Measurements from ENCODE around the gene TRIM69.

Gene TRIM69

DNA sequence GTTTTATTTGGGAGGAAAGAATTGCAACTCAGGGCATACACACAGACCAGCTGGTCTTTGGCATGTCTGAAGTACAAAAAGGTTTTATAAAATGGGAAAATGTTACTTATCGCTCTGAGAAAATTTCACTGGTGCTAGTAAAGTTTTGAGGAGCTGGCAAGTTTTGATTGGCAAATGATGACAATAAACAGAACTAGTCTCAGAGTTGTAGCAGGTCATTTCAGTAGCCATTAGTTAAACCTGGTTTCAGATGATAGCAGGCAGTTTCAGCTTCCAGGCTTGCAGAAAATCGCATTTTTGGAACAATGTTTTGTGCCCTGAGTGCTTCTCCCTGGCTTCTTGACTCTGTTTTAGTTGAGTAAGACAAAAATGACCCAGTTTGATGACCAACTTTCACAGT lies 14.3 kb upstream of the TRIM69 start:
- Histone ChIP-seq H3K4me3 (ENCODE audit: insufficient read depth, low read length, poor library complexity, severe bottlenecking) (no peak overlapping the region), H3K9ac (ENCODE audit: low read length) (peak overlapping the region; percentile 18; the same call in 1 of the 2 replicates), H4K20me1 (ENCODE audit: low read depth, low read length) (no peaks in the 10 kb centered on the region), H3K79me2 (ENCODE audit: insufficient read depth, low read length) (no peaks in the 10 kb centered on the region), H3K4me2 (ENCODE audit: low read depth, low read length, poor library complexity, severe bottlenecking) (peak overlapping the region; percentile 26), H3K9me3 (ENCODE audit: insufficient read depth, low read length) (no peaks in the 10 kb centered on the region), H3K27me3 (ENCODE audit: low read length) (no peaks in the 10 kb centered on the region), H3F3A (ENCODE audit: insufficient read depth) (peaks cover 80% of the 10 kb centered on the region), H3K36me3 (ENCODE audit: low read length) (peaks cover 16% of the 10 kb centered on the region), H2AFZ (ENCODE audit: low read depth, low read length, severe bottlenecking) (peak overlapping the region; percentile 84), H3K27ac (ENCODE audit: low read depth, low read length) (peak overlapping the region; percentile 74), H3K9me2 (replicated peaks; ENCODE audit: insufficient read depth, low read length) (no peaks in the 10 kb centered on the region)
- TF ChIP-seq, protein P1, sequence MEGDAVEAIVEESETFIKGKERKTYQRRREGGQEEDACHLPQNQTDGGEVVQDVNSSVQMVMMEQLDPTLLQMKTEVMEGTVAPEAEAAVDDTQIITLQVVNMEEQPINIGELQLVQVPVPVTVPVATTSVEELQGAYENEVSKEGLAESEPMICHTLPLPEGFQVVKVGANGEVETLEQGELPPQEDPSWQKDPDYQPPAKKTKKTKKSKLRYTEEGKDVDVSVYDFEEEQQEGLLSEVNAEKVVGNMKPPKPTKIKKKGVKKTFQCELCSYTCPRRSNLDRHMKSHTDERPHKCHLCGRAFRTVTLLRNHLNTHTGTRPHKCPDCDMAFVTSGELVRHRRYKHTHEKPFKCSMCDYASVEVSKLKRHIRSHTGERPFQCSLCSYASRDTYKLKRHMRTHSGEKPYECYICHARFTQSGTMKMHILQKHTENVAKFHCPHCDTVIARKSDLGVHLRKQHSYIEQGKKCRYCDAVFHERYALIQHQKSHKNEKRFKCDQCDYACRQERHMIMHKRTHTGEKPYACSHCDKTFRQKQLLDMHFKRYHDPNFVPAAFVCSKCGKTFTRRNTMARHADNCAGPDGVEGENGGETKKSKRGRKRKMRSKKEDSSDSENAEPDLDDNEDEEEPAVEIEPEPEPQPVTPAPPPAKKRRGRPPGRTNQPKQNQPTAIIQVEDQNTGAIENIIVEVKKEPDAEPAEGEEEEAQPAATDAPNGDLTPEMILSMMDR (IDR thresholded peaks at IDR 0.05; ENCODE audit: insufficient read depth, low read length, poor library complexity, severe bottlenecking) = no peak

DNA sequence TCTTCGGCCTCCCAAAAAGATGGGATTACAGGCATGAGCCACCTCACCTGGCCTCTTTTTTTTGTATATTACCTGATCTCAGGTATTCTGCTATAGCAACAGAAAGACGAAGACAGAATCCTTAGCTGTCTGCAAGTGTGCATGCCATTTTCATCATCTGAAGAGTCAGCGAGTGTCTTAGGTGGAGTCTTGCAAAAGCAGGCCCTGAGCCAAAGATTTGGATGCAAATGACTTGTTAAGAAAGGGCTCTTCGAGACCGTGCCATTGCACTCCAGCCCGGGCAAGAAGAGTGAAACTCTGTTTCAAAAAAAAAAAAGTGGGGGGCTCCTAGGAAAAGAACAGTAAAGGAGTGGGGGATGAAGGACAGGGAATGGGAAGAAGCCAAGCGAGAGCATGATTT lies 10.2 kb upstream of the TRIM69 start:
- no peak for TF ChIP-seq EZH2phosphoT487 (conservative IDR thresholded peaks at IDR 0.05; ENCODE audit: low read length)
- TF ChIP-seq, protein P1 (IDR thresholded peaks at IDR 0.05; ENCODE audit: insufficient read depth, low read length, poor library complexity, severe bottlenecking) = no peak
- H3K27ac ChIP-seq (ENCODE audit: low read depth, low read length) = peak overlapping the region; percentile 96
- no peaks in the 10 kb centered on the region for H3K9me3 ChIP-seq (ENCODE audit: insufficient read depth, low read length)
- no peaks in the 10 kb centered on the region for H4K20me1 ChIP-seq (ENCODE audit: low read depth, low read length)
- H3K9ac ChIP-seq (ENCODE audit: low read length) = peak overlapping the region; percentile 71
- peak overlapping the region; percentile 92 for H3K4me2 ChIP-seq (ENCODE audit: low read depth, low read length, poor library complexity, severe bottlenecking)
- H3K79me2 ChIP-seq (ENCODE audit: insufficient read depth, low read length) = peaks cover 11% of the 10 kb centered on the region; the same call in 1 of the 2 replicates
- no peak overlapping the region for H2AFZ ChIP-seq (ENCODE audit: low read depth, low read length, severe bottlenecking)
- H3K9me2 ChIP-seq (replicated peaks; ENCODE audit: insufficient read depth, low read length) = no peaks in the 10 kb centered on the region
- H3K36me3 ChIP-seq (ENCODE audit: low read length) = no peaks in the 10 kb centered on the region
- H3K27me3 ChIP-seq (ENCODE audit: low read length) = no peaks in the 10 kb centered on the region
- peak overlapping the region; percentile 55 for H3K4me3 ChIP-seq (ENCODE audit: insufficient read depth, low read length, poor library complexity, severe bottlenecking)
- peaks cover 64% of the 10 kb centered on the region for H3F3A ChIP-seq (ENCODE audit: insufficient read depth)

DNA sequence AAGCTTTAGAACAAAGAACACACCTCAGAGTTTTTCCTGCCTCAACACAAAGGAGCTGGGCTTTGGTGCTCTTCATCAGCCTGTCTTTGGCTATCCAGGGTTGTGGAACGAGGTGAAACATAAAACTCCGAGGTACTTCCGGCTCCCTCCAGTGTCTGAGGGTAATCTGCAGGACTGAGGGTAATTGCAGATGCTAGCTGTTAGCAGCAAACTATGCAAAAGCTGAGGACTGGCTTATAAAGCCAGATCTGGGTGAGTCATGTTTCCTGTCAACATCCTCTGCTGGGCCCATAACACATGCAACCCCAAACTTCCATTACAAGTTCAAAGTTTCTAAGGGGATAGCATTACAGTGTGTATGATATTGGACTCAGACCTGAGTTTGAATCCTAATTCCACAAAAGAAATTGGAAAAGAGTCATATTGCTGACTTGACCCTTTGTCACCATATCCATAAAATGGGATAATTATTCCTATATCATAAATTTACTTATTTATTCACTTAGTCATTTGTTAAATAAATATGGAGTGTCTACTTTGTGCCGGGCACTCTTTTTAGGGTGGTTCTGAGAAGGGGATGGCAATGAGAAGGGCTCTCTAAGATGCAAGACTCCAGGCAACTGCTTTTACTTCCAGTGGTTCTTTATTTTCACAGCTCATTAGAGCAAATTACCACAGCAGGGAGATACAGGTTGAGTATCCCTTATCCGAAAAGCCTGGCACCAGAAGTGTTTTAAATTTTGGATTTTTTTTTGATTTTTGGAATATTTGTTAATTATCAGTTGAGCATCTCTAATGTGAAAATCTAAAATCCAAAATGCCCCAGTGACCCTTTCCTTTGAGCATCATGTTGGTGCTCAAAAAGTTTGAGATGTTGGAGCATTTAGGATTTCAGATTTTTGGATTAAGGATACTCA lies 9.5 kb upstream of the TRIM69 start:
- Histone ChIP-seq H3K27ac (ENCODE audit: low read depth, low read length) (peak overlapping the region; percentile 96), H3K27me3 (ENCODE audit: low read length) (no peaks in the 10 kb centered on the region), H3K4me3 (ENCODE audit: insufficient read depth, low read length, poor library complexity, severe bottlenecking) (peak overlapping the region; percentile 55), H2AFZ (ENCODE audit: low read depth, low read length, severe bottlenecking) (no peak overlapping the region), H3K9me2 (replicated peaks; ENCODE audit: insufficient read depth, low read length) (no peaks in the 10 kb centered on the region), H3K4me2 (ENCODE audit: low read depth, low read length, poor library complexity, severe bottlenecking) (peak overlapping the region; percentile 92), H3F3A (ENCODE audit: insufficient read depth) (peaks cover 61% of the 10 kb centered on the region), H3K36me3 (ENCODE audit: low read length) (no peaks in the 10 kb centered on the region), H4K20me1 (ENCODE audit: low read depth, low read length) (no peaks in the 10 kb centered on the region), H3K9me3 (ENCODE audit: insufficient read depth, low read length) (no peaks in the 10 kb centered on the region), H3K79me2 (ENCODE audit: insufficient read depth, low read length) (peaks cover 11% of the 10 kb centered on the region; the same call in 1 of the 2 replicates), H3K9ac (ENCODE audit: low read length) (peak overlapping the region; percentile 71)
- TF ChIP-seq, protein P1 (IDR thresholded peaks at IDR 0.05; ENCODE audit: insufficient read depth, low read length, poor library complexity, severe bottlenecking) = no peak
- TF ChIP-seq EZH2phosphoT487 (conservative IDR thresholded peaks at IDR 0.05; ENCODE audit: low read length) = no peak
